Activated B cell treated with CpG ODN at 0.5 μM for 24 hours (primary cell): ENCODE measurements around the gene SNX27. TPM values are rescaled to one million over a fixed set of nuclear protein-coding genes. Genes with fewer than 3 reads are reported as not detected.
"Not testable (repeated sequence)": the region's sequence is repeated elsewhere in the genome, so short reads cannot be mapped to it uniquely, and the experiment has no call there.

Source experiments
- ATAC-seq: fragments of 200-7000 bp; cut with Tn5 transposase; one replicate; pipeline ENCODE4 v1.10.0; 2021; ENCODE audit warnings: low read depth, mild to moderate bottlenecking, moderate library complexity
- CTCF ChIA-PET: fragments of 350-600 bp; sonication (Branson Sonifier 250); formaldehyde crosslinking; loops from one replicate; lab custom pipeline; 2021; ENCODE audit warnings: antibody characterized with exemption; lab: Charles Lee
- POLR2A ChIA-PET: fragments of 350-600 bp; sonication (Branson Sonifier 250); formaldehyde crosslinking; loops from one replicate; lab custom pipeline; 2021; ENCODE audit warnings: antibody characterized with exemption; lab: Charles Lee
- DNase-seq: peaks from one replicate; pipeline ENCODE4 v3.0.0; 2022
- H3K27ac Mint-ChIP-seq: one replicate; pipeline ENCODE4 v1.8.0; 2020; ENCODE audit warnings: mixed read lengths
- H3K27me3 Mint-ChIP-seq: one replicate; pipeline ENCODE4 v1.8.0; 2021; ENCODE audit warnings: mixed read lengths
- H3K36me3 Mint-ChIP-seq: one replicate; pipeline ENCODE4 v1.8.0; 2021; ENCODE audit warnings: low read depth, mixed read lengths
- H3K4me1 Mint-ChIP-seq: one replicate; pipeline ENCODE4 v1.8.0; 2021; ENCODE audit warnings: mixed read lengths
- H3K4me3 Mint-ChIP-seq: one replicate; pipeline ENCODE4 v1.8.0; 2020; ENCODE audit warnings: mild to moderate bottlenecking, mixed read lengths
- H3K9me3 Mint-ChIP-seq: one replicate; pipeline ENCODE4 v1.8.0; 2020; ENCODE audit warnings: mixed read lengths
- intact Hi-C: fragments of 100-400 bp; cut with micrococcal nuclease; formaldehyde crosslinking; loops from one replicate; pipeline ENCODE4 v1.15.1; 2024
- total RNA-seq: library from RNA; stranded (reverse); gene quantifications from 2 replicates; pipeline ENCODE4 v1.2.3, GENCODE V29; 2022
- TF ChIP-seq, protein P1 (sequence below): fragments of 200-600 bp; IDR thresholded peaks from one replicate; pipeline ENCODE4 v1.8.0; 2022; ENCODE audit warnings: antibody characterized with exemption, mild to moderate bottlenecking

SNX27 gene
- total RNA-seq, 1 donor from 2014 or later, result 27.6 TPM

DNA sequence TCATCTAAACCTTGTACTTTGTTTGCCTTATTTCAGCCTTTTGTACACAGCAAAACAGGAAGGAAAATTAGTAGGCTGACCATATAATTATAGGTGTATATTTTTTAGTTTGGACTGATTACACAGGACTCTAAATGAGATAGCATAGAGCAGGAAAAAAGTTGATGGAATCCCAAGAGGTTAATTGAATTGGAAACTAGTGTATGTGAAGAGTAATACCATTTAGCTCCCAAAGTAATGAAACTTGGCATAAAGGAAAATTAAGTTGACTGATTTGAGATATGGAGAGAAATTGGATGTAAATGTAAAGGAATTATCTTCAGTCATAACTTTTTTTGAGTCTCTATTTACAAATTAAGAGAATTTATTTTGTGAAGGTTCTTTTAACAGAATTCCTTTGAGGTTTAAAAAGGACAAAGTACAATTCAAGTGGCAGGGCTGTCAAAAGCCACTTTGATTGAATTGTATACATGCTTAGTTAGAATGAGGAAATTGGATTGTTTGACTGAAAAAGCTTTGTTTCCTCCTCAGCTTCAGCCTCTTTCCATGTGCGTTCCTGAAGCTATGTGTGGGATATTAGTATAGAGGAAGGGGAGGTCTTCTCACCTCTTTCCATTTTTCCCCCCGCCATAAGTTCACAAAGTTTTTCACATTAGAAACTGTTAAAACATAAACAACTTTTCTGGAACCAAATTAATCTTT is 26.4 kb downstream of the SNX27 start:
- DNase-seq (no peak), ATAC-seq (no peak)
- no peak overlapping the region for H3K4me3 Mint-ChIP-seq
- no peaks in the 10 kb centered on the region for H3K27me3 Mint-ChIP-seq
- peaks cover 28% of the 10 kb centered on the region for H3K36me3 Mint-ChIP-seq
- ChIA-PET CTCF (no interaction called here), POLR2A (no interaction called here)
- peaks cover 9% of the 10 kb centered on the region for H3K4me1 Mint-ChIP-seq
- H3K9me3 Mint-ChIP-seq, result no peaks in the 10 kb centered on the region
- TF ChIP-seq, protein P1, sequence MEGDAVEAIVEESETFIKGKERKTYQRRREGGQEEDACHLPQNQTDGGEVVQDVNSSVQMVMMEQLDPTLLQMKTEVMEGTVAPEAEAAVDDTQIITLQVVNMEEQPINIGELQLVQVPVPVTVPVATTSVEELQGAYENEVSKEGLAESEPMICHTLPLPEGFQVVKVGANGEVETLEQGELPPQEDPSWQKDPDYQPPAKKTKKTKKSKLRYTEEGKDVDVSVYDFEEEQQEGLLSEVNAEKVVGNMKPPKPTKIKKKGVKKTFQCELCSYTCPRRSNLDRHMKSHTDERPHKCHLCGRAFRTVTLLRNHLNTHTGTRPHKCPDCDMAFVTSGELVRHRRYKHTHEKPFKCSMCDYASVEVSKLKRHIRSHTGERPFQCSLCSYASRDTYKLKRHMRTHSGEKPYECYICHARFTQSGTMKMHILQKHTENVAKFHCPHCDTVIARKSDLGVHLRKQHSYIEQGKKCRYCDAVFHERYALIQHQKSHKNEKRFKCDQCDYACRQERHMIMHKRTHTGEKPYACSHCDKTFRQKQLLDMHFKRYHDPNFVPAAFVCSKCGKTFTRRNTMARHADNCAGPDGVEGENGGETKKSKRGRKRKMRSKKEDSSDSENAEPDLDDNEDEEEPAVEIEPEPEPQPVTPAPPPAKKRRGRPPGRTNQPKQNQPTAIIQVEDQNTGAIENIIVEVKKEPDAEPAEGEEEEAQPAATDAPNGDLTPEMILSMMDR, result no peak
- H3K27ac Mint-ChIP-seq, result no peak overlapping the region
- intact Hi-C loops, result no loop called here

DNA sequence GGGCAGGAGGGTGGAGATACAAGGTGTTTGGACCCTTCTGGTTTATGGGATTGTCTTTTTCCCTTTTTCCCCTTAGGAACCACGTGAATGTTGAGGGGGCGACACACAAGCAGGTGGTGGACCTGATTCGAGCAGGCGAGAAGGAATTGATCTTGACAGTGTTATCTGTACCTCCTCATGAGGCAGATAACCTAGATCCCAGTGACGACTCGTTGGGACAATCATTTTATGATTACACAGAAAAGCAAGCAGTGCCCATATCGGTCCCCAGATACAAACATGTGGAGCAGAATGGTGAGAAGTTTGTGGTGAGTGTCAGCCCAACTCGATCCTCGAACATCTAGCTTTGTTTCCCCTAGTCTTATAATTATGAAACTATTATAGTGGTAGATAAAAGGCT is 27.0 kb downstream of the SNX27 start:
- ATAC-seq (no peak), DNase-seq (no peak)
- TF ChIP-seq, protein P1, result no peak
- no peaks in the 10 kb centered on the region for H3K9me3 Mint-ChIP-seq
- peaks cover 9% of the 10 kb centered on the region for H3K4me1 Mint-ChIP-seq
- H3K4me3 Mint-ChIP-seq, result no peak overlapping the region
- H3K36me3 Mint-ChIP-seq, result peaks cover 24% of the 10 kb centered on the region
- H3K27ac Mint-ChIP-seq, result no peak overlapping the region
- intact Hi-C loops, result no loop called here
- ChIA-PET CTCF (no interaction called here), POLR2A (no interaction called here)
- H3K27me3 Mint-ChIP-seq, result no peaks in the 10 kb centered on the region

DNA sequence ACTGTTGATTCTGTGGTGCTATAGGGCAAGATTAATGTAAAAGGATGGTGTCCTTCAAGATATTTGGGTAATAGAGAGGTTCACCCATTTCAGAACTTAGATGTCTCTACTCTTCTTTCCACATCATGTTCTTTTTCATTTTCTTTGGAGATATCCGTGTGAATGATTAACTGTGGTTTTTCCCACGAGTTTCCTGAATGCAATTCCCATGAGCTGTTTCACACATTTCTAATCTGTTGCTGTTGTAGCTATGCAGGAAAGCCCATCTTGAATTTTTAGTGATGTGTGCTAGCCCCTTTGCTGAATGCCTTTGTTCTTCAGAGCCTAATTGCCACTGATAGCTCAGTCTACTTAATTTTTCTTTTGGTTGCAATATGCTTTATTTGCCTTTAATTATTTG is 27.6 kb downstream of the SNX27 start:
- Mint-ChIP-seq H3K27ac (no peak overlapping the region), H3K27me3 (no peaks in the 10 kb centered on the region), H3K36me3 (peaks cover 29% of the 10 kb centered on the region), H3K4me1 (peaks cover 9% of the 10 kb centered on the region), H3K4me3 (no peak overlapping the region), H3K9me3 (no peaks in the 10 kb centered on the region)
- DNase-seq (no peak), ATAC-seq (no peak)
- CTCF ChIA-PET, result no interaction called here
- POLR2A ChIA-PET, result interaction anchor here (0.6 kb wide), 1 partner anchor 194 kb away, joined by 4 read pairs; no protein-coding TSS in a partner anchor
- intact Hi-C loops, result no loop called here
- TF ChIP-seq, protein P1, result no peak

DNA sequence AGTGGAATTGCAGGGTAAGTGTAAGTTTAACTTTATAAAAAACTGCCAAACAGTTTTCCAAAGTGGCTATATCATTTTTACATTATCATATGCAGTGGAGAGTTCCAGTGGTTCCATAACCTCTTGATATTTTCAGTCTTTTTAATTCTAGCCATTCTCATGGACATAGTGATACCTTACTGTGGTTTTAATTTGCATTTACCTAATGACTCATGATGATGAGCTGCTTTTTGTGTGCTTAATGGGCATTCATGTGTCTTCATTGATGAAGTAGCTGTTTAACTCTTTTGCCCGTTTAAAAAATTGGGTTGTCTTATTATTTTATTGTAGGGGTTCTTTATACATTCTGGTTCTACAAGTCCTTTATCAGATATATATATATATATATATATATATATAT is 29.4 kb downstream of the SNX27 start:
- H3K27ac Mint-ChIP-seq, result no peak overlapping the region
- DNase-seq (no peak), ATAC-seq (peak; percentile 42)
- no peaks in the 10 kb centered on the region for H3K27me3 Mint-ChIP-seq
- POLR2A ChIA-PET, result no interaction called here
- H3K4me1 Mint-ChIP-seq, result peaks cover 7% of the 10 kb centered on the region
- H3K36me3 Mint-ChIP-seq, result peaks cover 36% of the 10 kb centered on the region
- H3K4me3 Mint-ChIP-seq, result no peak overlapping the region
- TF ChIP-seq, protein P1, result no peak
- CTCF ChIA-PET, result no interaction called here
- intact Hi-C loops, result no loop called here
- no peaks in the 10 kb centered on the region for H3K9me3 Mint-ChIP-seq

DNA sequence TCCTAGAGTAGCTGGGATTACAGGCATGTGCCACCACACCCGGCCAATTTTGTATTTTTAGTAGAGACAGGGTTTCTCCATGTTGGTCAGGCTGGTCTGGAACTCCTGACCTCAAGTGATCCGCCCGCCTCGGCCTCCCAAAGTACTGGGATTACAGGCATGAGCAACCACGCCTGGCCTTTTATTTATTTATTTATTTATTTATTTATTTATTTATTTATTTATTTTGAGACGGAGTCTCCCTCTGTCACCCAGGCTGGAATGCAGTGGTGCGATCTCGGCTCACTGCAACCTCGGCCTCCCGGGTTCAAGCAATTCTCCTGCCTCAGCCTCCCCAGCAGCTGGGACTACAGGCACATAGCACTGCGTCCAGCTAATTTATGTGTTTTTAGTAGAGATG is 31.2 kb downstream of the SNX27 start:
- POLR2A ChIA-PET, DNase-seq, H3K4me3 Mint-ChIP-seq, intact Hi-C loops, H3K27ac Mint-ChIP-seq, H3K4me1 Mint-ChIP-seq, H3K9me3 Mint-ChIP-seq, CTCF ChIA-PET, H3K27me3 Mint-ChIP-seq, ATAC-seq: not testable (repeated sequence)
- peaks cover 41% of the 10 kb centered on the region for H3K36me3 Mint-ChIP-seq
